Myometrial cell (primary cell): ENCODE results near the gene TRIM26. TPM values are rescaled to one million over a fixed set of nuclear protein-coding genes. Genes with fewer than 3 reads are reported as not detected.

ENCODE experiments used
- total RNA-seq: library from RNA; depleted of rRNA; stranded (reverse); fragments of >200 nt; gene quantifications from 2 replicates; pipeline ENCODE4 v1.2.3, GENCODE V29; 2015

The TRIM26 gene
- 30.8 and 34.9 TPM in 2 replicates for total RNA-seq

GRCh38 chr6:30212865-30213666 lies at the start of gene TRIM26:
TSS of gene TRIM26 (minus strand) at chr6:30213406. CDS start at chr6:30199103, 14,303 bp downstream.

GRCh38 chr6:30163090-30163917 lies 49.9 kb downstream of the TRIM26 start, which contains the start of gene TRIM15:
TSS of gene TRIM15 (plus strand) at chr6:30163546. CDS start at chr6:30163685, 139 bp downstream.

GRCh38 chr6:30160785-30161531 lies 52.2 kb downstream of the TRIM26 start, which contains the start of gene TRIM10:
TSS of gene TRIM10 (minus strand) at chr6:30161211. CDS start at chr6:30160858, 353 bp downstream.

GRCh38 chr6:30135757-30136156 lies 77.4 kb downstream of the TRIM26 start, which contains the start of gene TRIM40:
TSS of gene TRIM40 (plus strand) at chr6:30136140. CDS start at chr6:30137037, 897 bp downstream.

Other genes with a start within 250 kb of the TRIM26 start
- 33.0 and 40.4 TPM in 2 replicates for gene POLR1H, start 152.1 kb downstream of the TRIM26 start, total RNA-seq
- gene PPP1R11, start 146.2 kb downstream of the TRIM26 start, total RNA-seq = 32.0 and 40.4 TPM in 2 replicates
- not detected in 2 replicates for gene RNF39, start 137.6 kb downstream of the TRIM26 start, total RNA-seq
- gene TRIM31, start 100.3 kb downstream of the TRIM26 start, total RNA-seq = not detected in 2 replicates
- not detected in 2 replicates for gene TRIM40, start 77.3 kb downstream of the TRIM26 start, total RNA-seq
- gene TRIM10, start 52.2 kb downstream of the TRIM26 start, total RNA-seq = not detected in 2 replicates
- gene TRIM15, start 49.9 kb downstream of the TRIM26 start, total RNA-seq = not detected in 2 replicates
- gene TRIM39, start 113.5 kb upstream of the TRIM26 start, total RNA-seq = 11.2 and 19.5 TPM in 2 replicates
- gene RPP21, start 131.8 kb upstream of the TRIM26 start, total RNA-seq = 33.7 and 60.1 TPM in 2 replicates